Activated CD8-positive, alpha-beta T cell treated with anti-CD3 and anti-CD28 coated beads for 36 hours (primary cell): ENCODE measurements around the gene CDH13. TPM values are rescaled to one million over a fixed set of nuclear protein-coding genes. Genes with fewer than 3 reads are reported as not detected.

Experiments
- ATAC-seq: fragments of 200-7000 bp; cut with Tn5 transposase; one replicate; pipeline ENCODE4 v1.10.0; 2021; ENCODE audit warnings: mild to moderate bottlenecking, moderate library complexity
- CTCF ChIA-PET: fragments of 350-600 bp; sonication (Branson Sonifier 250); formaldehyde crosslinking; loops from one replicate; lab custom pipeline; 2021; ENCODE audit warnings: antibody characterized with exemption; lab: Charles Lee
- POLR2A ChIA-PET: fragments of 350-600 bp; sonication (Branson Sonifier 250); formaldehyde crosslinking; loops from one replicate; lab custom pipeline; 2021; ENCODE audit warnings: antibody characterized with exemption; lab: Charles Lee
- DNase-seq: peaks from one replicate; pipeline ENCODE4 v3.0.0-alpha.2; 2020
- H3K27ac Mint-ChIP-seq: one replicate; pipeline ENCODE4 v1.8.0; 2021; ENCODE audit warnings: mild to moderate bottlenecking, mixed read lengths
- H3K27me3 Mint-ChIP-seq: one replicate; pipeline ENCODE4 v1.8.0; 2021; ENCODE audit warnings: mixed read lengths
- H3K36me3 Mint-ChIP-seq: one replicate; pipeline ENCODE4 v1.8.0; 2021; ENCODE audit warnings: low read depth, mixed read lengths
- H3K4me1 Mint-ChIP-seq: one replicate; pipeline ENCODE4 v1.8.0; 2021; ENCODE audit warnings: low read depth, mixed read lengths
- H3K4me3 Mint-ChIP-seq: one replicate; pipeline ENCODE4 v1.8.0; 2021; ENCODE audit warnings: mild to moderate bottlenecking, moderate library complexity, mixed read lengths
- H3K9me3 Mint-ChIP-seq: one replicate; pipeline ENCODE4 v1.8.0; 2021; ENCODE audit warnings: mixed read lengths
- CTCF ChIP-seq: fragments of 200-600 bp; IDR thresholded peaks from one replicate; pipeline ENCODE4 v1.8.0; 2022; ENCODE audit warnings: antibody characterized with exemption, mild to moderate bottlenecking
- intact Hi-C: fragments of 100-400 bp; cut with micrococcal nuclease; formaldehyde crosslinking; loops from one replicate; pipeline ENCODE4 v1.10.0; 2022
- total RNA-seq, 2 experiments: library from RNA; stranded (reverse); gene quantifications; one replicate each; pipeline ENCODE4 v1.2.3, GENCODE V29; 2021

The CDH13 gene
- total RNA-seq, 2 experiments from 2014 or later, result not detected

- ATAC-seq (no peak), DNase-seq (no peak)
- no peak for TF ChIP-seq CTCF
- ChIA-PET CTCF (no interaction called here), POLR2A (no interaction called here)
- Mint-ChIP-seq H3K36me3 (no peaks in the 10 kb centered on the region), H3K27me3 (no peaks in the 10 kb centered on the region), H3K4me3 (no peak overlapping the region), H3K4me1 (peaks cover 7% of the 10 kb centered on the region), H3K27ac (no peak overlapping the region), H3K9me3 (no peaks in the 10 kb centered on the region)
- intact Hi-C loops, result no loop called here
Measured at GRCh38 chr16:83134638-83135037, 507.9 kb downstream of the CDH13 start.

- no peak overlapping the region for H3K27ac Mint-ChIP-seq
- TF ChIP-seq CTCF, result no peak
- no peak overlapping the region for H3K4me3 Mint-ChIP-seq
- ChIA-PET POLR2A (no interaction called here), CTCF (interaction anchor here (0.9 kb wide), 1 partner anchor 22 kb away, joined by 3 read pairs; no protein-coding TSS in a partner anchor)
- peaks cover 7% of the 10 kb centered on the region for H3K4me1 Mint-ChIP-seq
- H3K36me3 Mint-ChIP-seq, result no peaks in the 10 kb centered on the region
- DNase-seq (no peak), ATAC-seq (no peak)
- no peaks in the 10 kb centered on the region for H3K27me3 Mint-ChIP-seq
- intact Hi-C loops, result no loop called here
- no peaks in the 10 kb centered on the region for H3K9me3 Mint-ChIP-seq
Measured at GRCh38 chr16:83136419-83136818, 509.6 kb downstream of the CDH13 start.

GRCh38 chr16:83136924-83137323 lies 510.2 kb downstream of the CDH13 start:
- no peak overlapping the region for H3K27ac Mint-ChIP-seq
- intact Hi-C loops, result no loop called here
- ChIA-PET CTCF (interaction anchor here (0.9 kb wide), 1 partner anchor 22 kb away, joined by 3 read pairs; no protein-coding TSS in a partner anchor), POLR2A (no interaction called here)
- peaks cover 7% of the 10 kb centered on the region for H3K4me1 Mint-ChIP-seq
- no peak for TF ChIP-seq CTCF
- ATAC-seq (no peak), DNase-seq (no peak)
- H3K4me3 Mint-ChIP-seq, result peak overlapping the region; percentile 13
- no peaks in the 10 kb centered on the region for H3K9me3 Mint-ChIP-seq
- H3K27me3 Mint-ChIP-seq, result no peaks in the 10 kb centered on the region
- no peaks in the 10 kb centered on the region for H3K36me3 Mint-ChIP-seq

- H3K4me1 Mint-ChIP-seq, result peaks cover 7% of the 10 kb centered on the region
- intact Hi-C loops, result no loop called here
Measured at GRCh38 chr16:83137326-83137781, 510.6 kb downstream of the CDH13 start.

DNA sequence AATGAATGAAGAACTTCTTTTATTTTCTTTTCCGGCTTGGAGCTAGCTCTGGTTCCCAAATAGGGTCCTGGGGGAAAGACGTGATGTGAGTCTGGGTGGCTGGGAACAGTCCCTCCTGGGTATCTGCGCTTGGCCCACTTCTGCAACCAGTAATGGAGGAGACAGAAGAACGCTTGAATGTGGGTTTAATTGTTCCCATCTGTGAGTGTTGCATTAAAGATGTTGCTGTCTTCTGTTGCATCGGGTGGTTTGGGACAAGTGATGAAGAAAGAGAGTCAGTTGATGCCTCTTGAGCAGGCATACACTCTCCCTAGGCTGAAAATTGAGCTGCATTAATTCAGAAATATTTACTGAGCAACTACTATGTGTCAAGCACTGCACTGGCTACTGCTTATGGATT lies 511.1 kb downstream of the CDH13 start:
- no peaks in the 10 kb centered on the region for H3K36me3 Mint-ChIP-seq
- POLR2A ChIA-PET, result no interaction called here
- no peak for DNase-seq
- no peak for ATAC-seq
- intact Hi-C loops, result no loop called here
- CTCF ChIA-PET, result no interaction called here
- H3K27me3 Mint-ChIP-seq, result no peaks in the 10 kb centered on the region
- no peak for TF ChIP-seq CTCF
- no peak overlapping the region for H3K4me3 Mint-ChIP-seq
- no peak overlapping the region for H3K27ac Mint-ChIP-seq
- peaks cover 7% of the 10 kb centered on the region for H3K4me1 Mint-ChIP-seq
- peaks cover 2% of the 10 kb centered on the region for H3K9me3 Mint-ChIP-seq

More at GRCh38 chr16:83137326-83137781, 510.6 kb downstream of the CDH13 start:
- peak; percentile 34 for ATAC-seq
- H3K36me3 Mint-ChIP-seq, result no peaks in the 10 kb centered on the region
- peak; percentile 27 for DNase-seq
- TF ChIP-seq CTCF, result no peak
- ChIA-PET CTCF (no interaction called here), POLR2A (no interaction called here)
- peaks cover under 1% of the 10 kb centered on the region for H3K9me3 Mint-ChIP-seq
- H3K27me3 Mint-ChIP-seq, result no peaks in the 10 kb centered on the region
- H3K27ac Mint-ChIP-seq, result no peak overlapping the region
- H3K4me3 Mint-ChIP-seq, result peak overlapping the region; percentile 13
